Panc1 (cell line): ENCODE measurements around the gene BOC. TPM values are rescaled to one million over a fixed set of nuclear protein-coding genes. Genes with fewer than 3 reads are reported as not detected.

Experiments used
- ATAC-seq: fragments of 200-7000 bp; cut with Tn5 transposase; 2 replicates; pipeline ENCODE4 v1.9.1; 2020; ENCODE audit warnings: mild to moderate bottlenecking, moderate library complexity
- BruUV-seq: library from RNA; stranded (reverse); fragments of 400-500 nt; replicated peaks from 2 replicates; lab custom pipeline; 2021; lab: Mats Ljungman, UMichigan
- CTCF ChIA-PET: fragments of 300-600 bp; sonication (Branson Sonifier 250); formaldehyde crosslinking; loops from one replicate; lab custom pipeline; 2022; ENCODE audit warnings: antibody characterized with exemption; lab: Charles Lee
- POLR2A ChIA-PET: fragments of 300-600 bp; sonication (Branson Sonifier 250); formaldehyde crosslinking; loops from one replicate; lab custom pipeline; 2022; ENCODE audit warnings: antibody characterized with exemption; lab: Charles Lee
- DNase-seq: peaks from one replicate; pipeline ENCODE4 v3.0.0-alpha.2; 2010; ENCODE audit warnings: low read depth, low spot score
- H3K27ac ChIP-seq: 2 replicates; pipeline ENCODE4 v1.5.1; 2011; ENCODE audit warnings: mild to moderate bottlenecking, low read length, inconsistent platforms
- H3K27me3 ChIP-seq: fragments of 200-500 bp; sonication (Bioruptor generic); 2 replicates; pipeline ENCODE4 v1.6.0; 2014; ENCODE audit warnings: low read length, inconsistent platforms; ENCODE audit not compliant: control insufficient read depth, insufficient read depth
- H3K36me3 ChIP-seq: fragments of 200-500 bp; sonication (Bioruptor generic); 2 replicates; pipeline ENCODE4 v1.5.1; 2014; ENCODE audit warnings: inconsistent platforms, mild to moderate bottlenecking, low read length, moderate library complexity; ENCODE audit not compliant: control insufficient read depth, insufficient read depth
- H3K4me1 ChIP-seq: 2 replicates; pipeline ENCODE4 v1.5.1; 2011; ENCODE audit warnings: inconsistent platforms, mild to moderate bottlenecking, low read length, moderate library complexity; ENCODE audit not compliant: control insufficient read depth, insufficient read depth
- H3K4me3 ChIP-seq, 2 experiments: 2 replicates each; pipeline ENCODE4 v1.5.1; 2011 to 2012; ENCODE audit warnings: low read depth in 2 of 2, low read length in 2 of 2, mild to moderate bottlenecking in 2 of 2, inconsistent platforms in 1 of 2, moderate library complexity in 1 of 2
- H3K9me3 ChIP-seq: fragments of 200-500 bp; sonication (Bioruptor generic); 2 replicates; pipeline ENCODE4 v1.5.1; 2014; ENCODE audit warnings: low read depth, mild to moderate bottlenecking, inconsistent platforms, low read length, moderate library complexity; ENCODE audit not compliant: control insufficient read depth, insufficient read depth
- CTCF ChIP-seq: fragments of 450-650 bp; IDR thresholded peaks from 2 replicates; pipeline ENCODE4 v1.5.1; 2017; ENCODE audit warnings: mild to moderate bottlenecking
- POLR2AphosphoS5 ChIP-seq: IDR thresholded peaks from 2 replicates; pipeline ENCODE4 v1.6.1; 2012; ENCODE audit warnings: mild to moderate bottlenecking, low read depth, low read length, moderate library complexity
- REST ChIP-seq, 2 experiments: IDR thresholded peaks; 2 replicates each; pipeline ENCODE4 v1.6.1; 2011 to 2012; ENCODE audit warnings: low read depth in 2 of 2, control low read depth in 1 of 2, low read length in 1 of 2, mild to moderate bottlenecking in 1 of 2, moderate library complexity in 1 of 2; ENCODE audit not compliant: insufficient read depth in 1 of 2
- SIN3A ChIP-seq: IDR thresholded peaks from 2 replicates; pipeline ENCODE4 v1.6.1; 2012; ENCODE audit warnings: low read depth, mild to moderate bottlenecking, low read length, moderate library complexity, borderline replicate concordance; ENCODE audit not compliant: insufficient read depth
- TCF7L2 ChIP-seq: IDR thresholded peaks from 2 replicates; pipeline ENCODE4 v1.6.1; 2011; ENCODE audit warnings: mild to moderate bottlenecking, low read depth, low read length, inconsistent platforms
- in situ Hi-C: cut with HindIII; loops from 2 replicates; pipeline ENCODE4 v1.10.0; 2016; ENCODE audit warnings: low sequenced_read_pairs, low pct_unique_long_range_greater_than_20kb
- intact Hi-C: fragments of 100-400 bp; cut with micrococcal nuclease; formaldehyde crosslinking; loops from one replicate; pipeline ENCODE4 v1.10.0; 2022; ENCODE audit not compliant: unreplicated experiment
- total RNA-seq: library from RNA; stranded (reverse); gene quantifications from one replicate; pipeline ENCODE4 v1.2.1, GENCODE V29; 2021; ENCODE audit not compliant: unreplicated experiment

The BOC gene
- total RNA-seq, 1 experiment from 2014 or later: 0.33 TPM

- DNase-seq (no peak), ATAC-seq (no peak)
- H3K9me3 ChIP-seq: no peaks in the 10 kb centered on the region
- TF ChIP-seq POLR2AphosphoS5: no peak
- no peak for TF ChIP-seq CTCF
- no peak for TF ChIP-seq SIN3A
- TF ChIP-seq REST (IDR thresholded peaks at IDR 0.05; ENCODE audit: insufficient read depth in 1 of 2, low read depth in 2 of 2, low read length in 1 of 2): no peak
- no peak for TF ChIP-seq TCF7L2
- BruUV-seq: no TSS peak
- in situ Hi-C loops (no loop called here), intact Hi-C loops (no loop called here)
- peaks cover 9% of the 10 kb centered on the region for H3K27me3 ChIP-seq
- H3K4me3 ChIP-seq: no peak overlapping the region
- no peaks in the 10 kb centered on the region for H3K36me3 ChIP-seq
- no peak overlapping the region for H3K27ac ChIP-seq
- H3K4me1 ChIP-seq: no peaks in the 10 kb centered on the region
- ChIA-PET CTCF (no interaction called here), POLR2A (no interaction called here)
Measured at GRCh38 chr3:113200946-113201345, 10.4 kb upstream of the BOC start.

- H3K36me3 ChIP-seq: no peaks in the 10 kb centered on the region
- BruUV-seq: no TSS peak
- ATAC-seq (no peak), DNase-seq (no peak)
- no peak overlapping the region for H3K4me3 ChIP-seq
- POLR2A ChIA-PET: no interaction called here
- no peaks in the 10 kb centered on the region for H3K9me3 ChIP-seq
- intact Hi-C loops: no loop called here
- H3K4me1 ChIP-seq: no peaks in the 10 kb centered on the region
- CTCF ChIA-PET: no interaction called here
- H3K27ac ChIP-seq: no peak overlapping the region
- peaks cover 28% of the 10 kb centered on the region for H3K27me3 ChIP-seq
- in situ Hi-C loops: no loop called here
- TF ChIP-seq SIN3A (no peak), REST (IDR thresholded peaks at IDR 0.05; ENCODE audit: insufficient read depth in 1 of 2, low read depth in 2 of 2, low read length in 1 of 2) (no peak), CTCF (no peak), TCF7L2 (no peak), POLR2AphosphoS5 (no peak)
Measured at GRCh38 chr3:113204371-113204770, 7.0 kb upstream of the BOC start.
